ENCODE results near the gene AP4M1. TPM values are rescaled to one million over a fixed set of nuclear protein-coding genes. Genes with fewer than 3 reads are reported as not detected.

Gene AP4M1
- total RNA-seq, 1 donor from 2014 or later = 11.8 TPM

GRCh38 chr7:100090527-100091410, 10.7 kb upstream of the AP4M1 start:
- H3K4me3 ChIP-seq = no peak overlapping the region
- intact Hi-C loops (cut with micrococcal nuclease) = no loop called here
- H3K9me3 ChIP-seq (replicated peaks) = no peaks in the 10 kb centered on the region
- H3K4me1 ChIP-seq = peaks cover 33% of the 10 kb centered on the region
- H3K27ac ChIP-seq (replicated peaks) = no peak overlapping the region
- peaks cover 56% of the 10 kb centered on the region for H3K36me3 ChIP-seq
- no peak for TF ChIP-seq CTCF (IDR thresholded peaks at IDR 0.05; ENCODE audit: borderline replicate concordance)
- no peaks in the 10 kb centered on the region for H3K27me3 ChIP-seq (ENCODE audit: low read depth)
- no peak for DNase-seq

GRCh38 chr7:100091411-100092181, 9.8 kb upstream of the AP4M1 start:
- intact Hi-C loops (cut with micrococcal nuclease) = no loop called here
- H3K4me3 ChIP-seq = no peak overlapping the region

GRCh38 chr7:100093054-100093453, 8.4 kb upstream of the AP4M1 start:
- Histone ChIP-seq H3K4me3 (no peak overlapping the region), H3K36me3 (peaks cover 79% of the 10 kb centered on the region), H3K4me1 (peaks cover 31% of the 10 kb centered on the region), H3K9me3 (replicated peaks) (no peaks in the 10 kb centered on the region), H3K27ac (replicated peaks) (no peak overlapping the region), H3K27me3 (ENCODE audit: low read depth) (no peaks in the 10 kb centered on the region)
- TF ChIP-seq CTCF (IDR thresholded peaks at IDR 0.05; ENCODE audit: borderline replicate concordance) = no peak
- DNase-seq = no peak
- intact Hi-C loops (cut with micrococcal nuclease) = no loop called here

More at GRCh38 chr7:100091411-100092181, 9.8 kb upstream of the AP4M1 start:
- Histone ChIP-seq H3K4me1 (peaks cover 33% of the 10 kb centered on the region), H3K36me3 (peaks cover 64% of the 10 kb centered on the region), H3K27ac (replicated peaks) (no peak overlapping the region), H3K9me3 (replicated peaks) (no peaks in the 10 kb centered on the region), H3K27me3 (ENCODE audit: low read depth) (no peaks in the 10 kb centered on the region)
- TF ChIP-seq CTCF (IDR thresholded peaks at IDR 0.05; ENCODE audit: borderline replicate concordance) = no peak
- DNase-seq = no peak

- Histone ChIP-seq H3K27ac (replicated peaks) (no peak overlapping the region), H3K9me3 (replicated peaks) (no peaks in the 10 kb centered on the region), H3K4me1 (peaks cover 26% of the 10 kb centered on the region), H3K36me3 (peaks cover 83% of the 10 kb centered on the region), H3K27me3 (ENCODE audit: low read depth) (no peaks in the 10 kb centered on the region), H3K4me3 (no peak overlapping the region)
- DNase-seq = no peak
- TF ChIP-seq CTCF (IDR thresholded peaks at IDR 0.05; ENCODE audit: borderline replicate concordance) = no peak
- intact Hi-C loops (cut with micrococcal nuclease) = no loop called here
Measured at GRCh38 chr7:100093498-100093897, 7.9 kb upstream of the AP4M1 start.

- Histone ChIP-seq H3K9me3 (replicated peaks) (no peaks in the 10 kb centered on the region), H3K27me3 (ENCODE audit: low read depth) (no peaks in the 10 kb centered on the region), H3K27ac (replicated peaks) (no peak overlapping the region), H3K4me1 (peaks cover 25% of the 10 kb centered on the region), H3K4me3 (no peak overlapping the region), H3K36me3 (peaks cover 88% of the 10 kb centered on the region)
- TF ChIP-seq CTCF (IDR thresholded peaks at IDR 0.05; ENCODE audit: borderline replicate concordance) = no peak
- intact Hi-C loops (cut with micrococcal nuclease) = no loop called here
- DNase-seq = no peak
Measured at GRCh38 chr7:100093925-100094486, 7.4 kb upstream of the AP4M1 start.
